Stimulated activated CD4-positive, alpha-beta T cell treated with anti-CD3 and anti-CD28 coated beads, Interleukin-2, amount 100 ng/mL, for 4 hours (primary cell): Measurements from ENCODE around the gene KCNE4.

ENCODE experiments used
- DNase-seq: peaks from one replicate; pipeline ENCODE4 v3.0.0-alpha.2; 2020; ENCODE audit warnings: low read depth

Gene KCNE4

GRCh38 chr2:223041527-223042109, 10.4 kb upstream of the KCNE4 start:
- no peak for DNase-seq

- no peak for DNase-seq
Observed at GRCh38 chr2:223042284-223042683, 9.7 kb upstream of the KCNE4 start.

GRCh38 chr2:223042704-223043118, 9.3 kb upstream of the KCNE4 start:
- DNase-seq, result no peak

DNA sequence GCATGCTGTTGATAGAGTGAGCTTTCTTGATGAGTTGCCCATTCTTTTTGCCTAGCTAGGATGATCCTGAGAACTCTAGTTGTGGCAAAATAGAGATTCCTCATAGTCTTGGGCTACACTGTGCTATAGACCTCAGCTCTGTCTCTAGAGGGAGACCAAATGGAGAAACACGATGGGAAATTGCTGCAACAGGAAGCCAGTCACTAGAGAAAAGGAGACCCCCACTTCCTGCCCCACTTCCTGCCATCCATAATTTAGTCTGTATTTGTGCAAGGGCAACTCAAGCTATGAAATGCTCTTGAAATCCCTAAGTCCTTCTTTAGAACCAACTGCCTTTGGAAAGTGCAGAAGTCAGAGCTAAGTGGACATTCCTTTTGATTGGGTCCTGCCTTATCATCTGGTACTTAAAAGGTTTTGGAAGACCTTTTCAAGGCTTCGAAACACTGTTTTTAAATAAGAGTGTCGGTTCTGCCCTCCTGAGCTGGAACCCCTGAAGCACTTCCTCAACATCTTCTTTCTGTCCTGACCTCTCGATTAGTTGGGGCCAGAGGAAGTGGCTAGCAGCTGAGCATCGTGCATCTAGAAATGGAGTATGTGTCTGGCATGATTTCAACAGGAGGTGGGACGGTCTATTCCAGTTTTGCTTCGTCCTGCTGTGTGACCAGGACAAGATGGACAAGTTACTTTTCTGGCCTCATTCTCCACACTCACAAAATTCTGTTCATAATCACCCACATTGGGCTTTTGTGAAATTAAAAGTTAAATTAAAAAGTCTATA, 8.6 kb upstream of the KCNE4 start:
- DNase-seq, result no peak

DNA sequence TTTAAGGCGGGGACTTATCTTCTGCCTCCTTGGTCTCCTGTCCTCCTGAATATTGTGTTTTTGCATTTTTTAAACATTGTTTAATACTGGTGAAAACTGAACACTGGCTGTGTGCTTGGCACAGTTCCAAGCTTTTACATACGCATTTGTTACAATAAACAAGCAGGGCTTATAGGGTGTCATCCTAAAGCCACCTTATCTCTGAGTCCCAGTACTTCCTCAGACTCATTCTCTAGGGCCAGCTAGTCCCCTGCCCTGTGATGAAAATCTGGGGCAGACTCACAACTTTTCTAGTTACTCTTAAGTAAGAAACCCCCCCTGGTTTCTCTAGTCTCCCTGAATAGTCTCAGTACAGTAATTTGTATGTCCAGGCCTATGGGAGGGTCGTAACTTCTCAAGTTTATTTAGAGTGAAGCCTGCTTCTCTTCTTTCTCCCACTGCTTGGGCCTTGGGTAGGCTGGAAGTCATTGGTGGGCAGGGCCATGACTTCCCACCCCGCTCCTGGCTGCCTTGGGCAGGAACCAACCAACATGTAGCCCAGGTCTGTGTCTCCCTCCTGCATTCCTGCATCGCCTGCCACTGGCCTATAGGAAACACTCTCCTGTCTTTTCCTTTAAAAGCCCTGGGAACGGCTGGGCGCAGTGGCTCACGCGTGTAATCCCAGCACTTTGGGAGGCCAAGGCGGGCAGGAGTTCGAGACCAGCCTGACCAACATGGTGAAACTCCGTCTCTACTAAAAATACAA, 7.7 kb upstream of the KCNE4 start:
- no peak for DNase-seq

- no peak for DNase-seq
Observed at GRCh38 chr2:223044916-223045700, 6.9 kb upstream of the KCNE4 start.

DNA sequence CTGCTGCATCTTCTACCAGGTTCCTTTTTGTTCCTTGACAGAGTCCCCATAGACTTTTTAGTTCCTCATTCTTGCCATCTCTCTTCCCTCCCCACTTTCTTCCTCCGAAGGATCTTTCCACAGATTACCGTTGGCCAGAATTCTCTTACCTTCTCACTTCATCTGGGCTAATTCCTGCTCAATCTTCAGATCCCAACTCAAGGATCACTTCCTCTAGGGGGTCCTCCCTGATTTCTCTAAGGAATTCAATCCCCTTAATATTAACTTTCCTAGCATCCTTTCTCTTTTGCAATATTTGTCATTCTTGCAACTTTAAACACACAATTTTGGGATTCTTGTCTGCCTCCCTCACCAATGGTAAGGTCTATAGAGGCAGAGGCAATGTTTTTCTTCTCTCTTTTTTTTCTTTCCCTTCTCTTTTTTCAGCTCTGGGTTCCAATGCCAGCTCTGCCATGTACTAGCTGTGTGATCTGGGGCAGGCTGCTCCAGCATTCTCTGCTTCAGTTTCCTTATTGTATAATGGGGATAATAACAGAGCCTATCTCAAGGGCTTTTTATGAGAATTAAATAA, 5.4 kb upstream of the KCNE4 start:
- DNase-seq, result no peak

GRCh38 chr2:223047260-223047761, 4.7 kb upstream of the KCNE4 start:
- DNase-seq, result no peak

DNA sequence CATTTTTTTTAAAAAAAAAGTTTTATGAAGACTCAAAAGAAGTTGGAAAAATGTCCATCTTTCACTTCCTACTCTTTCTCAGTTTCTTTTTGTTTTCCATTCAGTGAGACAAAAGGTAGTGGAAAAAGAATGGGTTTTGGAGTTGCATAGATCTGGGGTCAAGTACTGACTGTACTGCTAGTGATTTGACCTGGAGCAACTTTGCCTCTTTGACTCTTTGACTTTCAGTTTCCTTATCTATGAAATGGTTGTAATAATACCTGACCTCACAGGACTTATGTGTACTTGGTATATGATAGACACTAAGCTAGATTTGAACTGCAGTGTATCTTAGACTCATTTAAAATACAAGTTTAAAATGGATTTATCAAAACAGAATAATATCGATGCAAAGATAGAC, 3.5 kb upstream of the KCNE4 start:
- DNase-seq, result no peak

- no peak for DNase-seq
Observed at GRCh38 chr2:223049356-223049755, 2.6 kb upstream of the KCNE4 start.

DNA sequence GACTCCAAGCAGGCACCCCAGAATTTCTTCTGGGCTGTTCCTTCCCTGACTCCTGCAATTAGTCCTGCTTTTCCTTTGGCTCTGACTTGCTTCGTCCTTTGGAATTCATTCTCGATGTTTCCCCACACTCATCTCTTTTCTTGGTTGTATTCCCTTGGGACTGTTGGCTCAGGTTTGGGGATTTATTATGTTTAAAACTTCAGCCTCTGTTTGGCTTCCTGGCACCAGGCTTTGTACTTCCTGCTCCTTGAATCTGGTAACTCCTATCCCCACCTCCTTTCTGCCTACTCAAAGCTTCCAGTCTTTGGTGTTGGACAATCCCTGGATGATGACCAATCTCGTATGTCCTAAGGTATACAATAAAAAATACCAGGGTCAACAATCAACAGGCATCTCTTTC, 1.8 kb upstream of the KCNE4 start:
- no peak for DNase-seq

DNA sequence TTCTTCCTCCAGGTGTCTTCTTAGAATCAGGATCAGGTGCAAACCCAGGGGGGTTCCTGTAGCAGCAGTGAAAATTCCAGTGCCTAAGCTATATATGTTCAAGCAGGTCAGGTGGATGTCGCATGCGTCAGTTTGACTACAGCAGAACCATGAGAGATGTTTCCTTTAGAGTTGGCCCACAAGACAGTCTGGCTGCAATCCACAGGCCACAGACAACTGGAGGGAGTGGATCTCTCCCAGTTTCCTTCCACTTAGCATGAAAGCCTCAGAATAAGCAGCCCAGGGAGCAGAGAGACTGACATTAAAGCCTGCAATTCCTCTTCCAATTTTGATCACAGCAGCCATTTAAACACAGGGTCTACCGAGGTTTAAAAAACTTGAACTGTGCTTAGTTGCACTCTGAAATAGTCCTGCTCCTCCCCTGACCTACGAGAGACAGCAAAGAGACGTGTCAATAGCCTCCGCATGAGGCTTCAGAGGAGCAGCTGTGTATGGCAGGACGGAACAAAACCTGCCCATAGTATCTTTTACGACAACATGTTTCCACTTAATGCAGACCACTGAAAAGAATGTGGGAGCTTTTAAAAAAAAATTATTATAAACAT, 988 bp upstream of the KCNE4 start:
- no peak for DNase-seq

- no peak for DNase-seq
Observed at GRCh38 chr2:223052548-223053483, 826 bp downstream of the KCNE4 start.

- DNase-seq, result no peak
Observed at GRCh38 chr2:223053484-223054192, 1.6 kb downstream of the KCNE4 start.

GRCh38 chr2:223054193-223054781, 2.3 kb downstream of the KCNE4 start:
- no peak for DNase-seq

- no peak for DNase-seq
Observed at GRCh38 chr2:223055140-223055539, 3.1 kb downstream of the KCNE4 start.

GRCh38 chr2:223055836-223056235, 3.8 kb downstream of the KCNE4 start:
- DNase-seq, result no peak

GRCh38 chr2:223056701-223057418, 4.9 kb downstream of the KCNE4 start:
- DNase-seq, result no peak

- DNase-seq, result no peak
Observed at GRCh38 chr2:223057569-223057968, 5.6 kb downstream of the KCNE4 start.
